Stimulated activated CD4-positive, alpha-beta T cell treated with anti-CD3 and anti-CD28 coated beads, TNF-alpha, amount 100 ng/mL, for 24 hours (primary cell): Measurements from ENCODE around the gene ZPBP.

ENCODE experiments used
- DNase-seq, 3 experiments: peaks; one replicate each; pipeline ENCODE4 v3.0.0-alpha.2; 2020; ENCODE audit warnings: low read depth in 3 of 3

ZPBP gene, protein sequence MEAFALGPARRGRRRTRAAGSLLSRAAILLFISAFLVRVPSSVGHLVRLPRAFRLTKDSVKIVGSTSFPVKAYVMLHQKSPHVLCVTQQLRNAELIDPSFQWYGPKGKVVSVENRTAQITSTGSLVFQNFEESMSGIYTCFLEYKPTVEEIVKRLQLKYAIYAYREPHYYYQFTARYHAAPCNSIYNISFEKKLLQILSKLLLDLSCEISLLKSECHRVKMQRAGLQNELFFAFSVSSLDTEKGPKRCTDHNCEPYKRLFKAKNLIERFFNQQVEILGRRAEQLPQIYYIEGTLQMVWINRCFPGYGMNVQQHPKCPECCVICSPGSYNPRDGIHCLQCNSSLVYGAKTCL

GRCh38 chr7:50092579-50093491 is at the start of gene ZPBP:
ZPBP (minus strand) TSS chr7:50093246; CDS start chr7:50093194, 52 bp downstream.
- peak; percentile 11 to 52 (median 32) for DNase-seq

GRCh38 chr7:50142425-50143017 is 49.5 kb upstream of the ZPBP start:
- DNase-seq, result no peak

- DNase-seq, result no peak
Measured at GRCh38 chr7:50141854-50142253, 48.8 kb upstream of the ZPBP start.

DNA sequence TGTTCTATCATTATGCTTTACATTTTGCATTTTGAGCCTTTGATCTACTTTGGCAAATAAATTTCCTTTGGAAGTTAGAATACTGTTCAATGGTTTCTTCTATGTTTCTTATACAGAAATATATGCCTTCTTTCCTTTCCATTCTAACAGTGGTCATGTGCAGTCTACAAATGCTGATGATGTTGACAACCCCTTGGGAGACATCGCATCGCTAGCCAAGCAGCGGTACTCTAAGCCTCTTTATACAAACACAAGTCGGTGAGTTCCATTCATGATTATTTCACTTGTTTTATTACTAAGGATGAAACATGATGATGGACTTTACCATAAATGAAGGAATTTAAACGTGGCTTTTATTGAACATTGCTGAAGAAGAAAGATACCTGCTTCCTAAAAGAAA is 48.1 kb upstream of the ZPBP start:
- DNase-seq, result no peak

DNA sequence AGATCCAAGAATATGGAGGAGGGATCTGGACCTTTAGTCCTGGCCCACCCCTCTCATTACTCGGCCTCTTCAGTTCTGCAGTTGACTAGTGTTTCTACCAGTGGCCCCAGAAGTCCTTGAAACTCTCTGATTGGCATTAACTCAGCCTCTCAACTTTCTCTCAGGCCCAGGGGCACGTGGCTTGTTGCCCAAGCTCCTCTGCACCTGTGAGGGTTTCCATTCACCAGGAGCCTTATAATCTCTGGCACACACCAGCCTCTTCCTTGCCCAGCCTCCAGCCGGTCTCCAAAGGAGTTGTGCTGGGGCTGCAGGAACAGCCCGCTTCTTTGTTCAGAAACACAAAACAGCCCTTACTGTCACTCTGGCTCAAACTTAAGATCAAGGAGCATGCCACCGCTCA is 47.6 kb upstream of the ZPBP start:
- no peak for DNase-seq

DNA sequence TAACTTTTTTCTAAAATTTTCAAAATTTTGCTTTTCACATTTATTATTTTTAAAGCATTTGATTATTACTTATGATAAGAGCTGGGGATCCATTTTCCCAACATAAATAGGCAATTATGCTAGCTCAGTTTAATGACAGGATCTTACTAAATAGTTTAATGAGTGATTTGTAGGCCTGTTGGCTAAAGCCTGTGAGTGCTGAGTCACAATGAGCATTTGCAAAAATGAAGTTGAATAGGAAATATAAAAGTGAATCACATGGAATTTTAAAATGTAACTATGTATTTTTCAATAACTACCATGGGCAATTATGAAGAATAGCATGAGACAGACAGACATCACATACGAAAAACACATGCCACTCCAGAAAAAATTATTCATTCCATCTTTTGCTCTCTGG is 45.1 kb upstream of the ZPBP start:
- DNase-seq, result no peak

GRCh38 chr7:50125766-50126165 is 32.7 kb upstream of the ZPBP start:
- no peak for DNase-seq

GRCh38 chr7:50121286-50121685 is 28.2 kb upstream of the ZPBP start:
- DNase-seq, result no peak

- DNase-seq, result peak in 2 of 3 experiments; percentile 6 to 27
Measured at GRCh38 chr7:50119815-50120637, 27.0 kb upstream of the ZPBP start.

DNA sequence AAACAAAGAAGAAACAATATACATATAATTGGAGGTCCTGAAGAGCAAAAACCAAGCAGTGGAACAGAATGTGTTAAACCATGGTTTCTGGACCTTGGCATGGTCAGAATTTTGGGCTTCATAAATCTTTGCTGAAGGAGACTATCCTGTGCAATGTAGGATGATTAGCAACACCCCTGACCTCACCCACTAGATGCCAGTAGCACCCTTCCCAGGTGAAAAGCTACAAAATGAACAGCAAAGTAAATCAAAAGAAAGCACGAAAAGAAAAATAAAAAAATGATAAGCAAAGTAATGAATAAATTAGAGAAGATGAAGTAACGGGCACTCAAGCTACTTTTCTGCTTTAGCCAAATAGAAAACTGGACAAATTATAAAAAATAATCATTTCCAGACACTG is 19.2 kb upstream of the ZPBP start:
- no peak for DNase-seq

DNA sequence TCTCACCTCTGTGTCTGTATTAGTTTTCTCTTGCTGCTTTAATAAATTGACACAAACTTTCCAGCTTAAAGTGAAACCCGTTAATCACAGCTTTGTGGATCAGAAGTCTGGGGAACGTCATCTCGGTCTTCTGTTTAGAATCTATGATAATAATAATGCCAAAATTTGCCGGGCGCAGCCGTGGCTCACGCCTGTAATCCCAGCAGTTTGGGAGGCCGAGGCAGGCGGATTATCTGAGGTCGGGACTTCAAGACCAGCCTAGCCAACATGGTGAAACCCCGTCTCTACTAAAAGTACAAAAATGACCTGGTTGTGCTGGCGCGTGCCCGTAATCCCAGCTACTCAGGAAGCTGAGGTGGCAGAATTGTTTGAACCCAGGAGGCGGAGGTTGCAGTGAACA is 8.8 kb upstream of the ZPBP start:
- no peak for DNase-seq

- no peak for DNase-seq
Measured at GRCh38 chr7:50095634-50096033, 2.6 kb upstream of the ZPBP start.

DNA sequence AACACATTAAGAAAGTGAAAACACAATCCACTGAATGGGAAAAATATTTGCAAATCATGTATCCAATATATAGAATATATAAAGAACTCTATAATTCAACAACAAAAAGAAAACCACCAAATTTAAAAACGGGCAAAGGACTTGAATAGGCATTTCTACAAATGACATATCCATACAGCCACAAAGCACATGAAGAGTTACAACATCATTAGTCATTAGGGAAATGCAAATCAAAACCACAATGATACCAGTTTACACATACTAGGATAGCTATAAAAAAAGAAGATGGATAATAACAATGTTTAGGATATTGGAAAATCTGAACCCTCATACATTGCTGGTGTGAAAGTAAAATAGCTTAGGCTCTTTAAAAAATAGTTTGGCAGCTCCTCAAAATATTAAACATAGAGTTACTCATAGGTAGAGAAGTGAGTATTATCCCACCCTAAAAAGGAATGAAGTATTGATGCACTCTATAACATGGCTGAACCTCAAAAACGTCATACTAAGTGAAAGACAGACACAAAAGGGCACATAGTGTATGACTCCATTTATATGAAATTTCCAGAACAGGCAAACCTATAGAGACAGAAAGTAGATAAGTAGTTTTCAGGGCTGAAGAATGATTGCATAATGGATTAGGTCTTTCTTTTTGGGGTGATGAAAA is 4.5 kb downstream of the ZPBP start:
- no peak for DNase-seq

DNA sequence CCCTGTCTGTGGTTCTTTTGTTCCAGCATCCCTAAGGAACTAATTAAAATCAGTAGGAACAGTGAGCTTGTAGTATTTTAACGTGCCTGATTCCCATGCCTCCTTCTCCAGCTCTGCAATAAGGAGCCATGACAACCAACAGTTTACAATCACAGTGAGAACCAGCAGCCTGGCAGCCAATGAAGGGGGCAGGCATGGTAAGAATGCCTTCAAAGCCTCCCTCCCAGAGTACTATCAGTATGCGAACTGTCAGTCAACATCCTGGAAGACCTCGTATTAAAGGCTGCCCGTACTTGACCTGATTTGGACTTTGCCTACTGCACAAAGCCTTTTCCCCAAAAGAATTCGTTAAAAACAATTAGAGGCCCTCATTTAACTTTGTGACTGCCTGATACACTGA is 7.7 kb downstream of the ZPBP start:
- DNase-seq, result no peak

GRCh38 chr7:50073093-50073492 is 20.0 kb downstream of the ZPBP start:
- DNase-seq, result no peak

GRCh38 chr7:50069613-50070012 is 23.4 kb downstream of the ZPBP start:
- DNase-seq, result no peak

DNA sequence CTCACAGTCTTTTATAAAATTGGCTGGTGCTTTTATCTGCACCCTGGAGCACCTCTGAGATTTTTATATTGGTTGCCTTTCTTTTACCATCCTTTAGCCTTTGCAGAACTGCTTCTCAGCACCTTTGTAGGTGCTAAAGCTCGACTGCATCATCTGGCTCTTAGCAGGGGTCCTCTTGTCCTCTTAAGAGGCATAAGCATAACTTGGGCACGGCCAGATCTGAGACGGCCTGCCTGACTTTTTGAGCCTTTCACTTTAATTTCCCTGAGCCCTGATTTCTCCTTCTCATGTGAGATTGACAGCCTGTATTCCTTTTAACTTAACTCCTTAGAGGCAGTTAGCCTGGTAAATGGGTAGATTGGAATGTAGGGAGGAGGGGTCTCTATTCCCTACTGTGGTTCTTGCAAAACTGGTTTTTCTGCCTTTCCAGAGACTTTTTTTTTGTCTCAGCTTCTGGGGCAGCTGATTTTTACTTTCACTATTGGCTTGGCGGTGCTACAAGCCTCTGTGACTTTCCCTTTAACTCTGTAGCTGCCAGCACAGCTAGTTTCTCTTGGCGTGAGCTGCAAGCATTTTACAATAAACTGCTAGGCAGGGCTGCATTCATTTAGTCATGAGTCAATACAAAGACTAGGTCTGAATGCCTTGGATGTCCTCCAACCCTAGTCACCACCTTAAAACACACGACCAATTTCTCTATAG is 24.0 kb downstream of the ZPBP start:
- no peak for DNase-seq

DNA sequence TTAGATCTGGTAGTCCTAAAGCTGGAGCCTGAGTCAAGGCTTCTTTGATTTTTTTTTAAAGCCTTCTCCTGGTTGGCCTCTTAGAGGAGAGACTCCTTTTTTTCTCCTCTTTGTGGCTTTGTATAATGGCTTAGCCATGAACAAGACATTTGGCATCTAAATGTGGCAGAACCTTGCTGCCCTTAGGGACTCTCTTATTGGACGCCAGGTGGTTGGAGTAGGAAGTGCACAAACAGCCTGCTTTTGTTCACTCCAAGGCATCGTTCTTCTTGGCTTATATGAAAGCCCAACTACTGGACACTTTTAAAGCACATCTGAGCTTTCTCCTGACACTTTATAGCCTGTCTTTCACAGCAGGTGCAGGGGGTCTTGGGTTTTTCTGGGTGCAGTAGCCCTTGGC is 25.0 kb downstream of the ZPBP start:
- no peak for DNase-seq

DNA sequence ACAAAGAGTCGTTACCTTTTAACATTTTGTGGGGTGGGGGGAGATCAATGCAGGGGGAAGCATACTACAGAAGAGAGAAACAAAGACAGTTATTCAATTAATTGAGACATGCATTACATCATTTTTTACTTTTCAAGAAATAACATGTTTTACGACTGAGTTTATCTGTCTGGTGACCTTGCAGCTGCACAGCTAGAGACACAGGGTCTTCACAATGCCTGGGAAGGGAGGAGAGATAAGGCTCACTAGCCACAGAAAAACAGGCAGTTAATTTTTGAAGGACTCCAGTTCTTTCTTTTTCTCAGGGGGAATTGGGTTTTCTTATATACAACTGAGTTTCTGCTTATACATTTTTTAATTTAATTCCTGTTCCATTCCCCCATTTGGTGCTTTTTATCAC is 30.1 kb downstream of the ZPBP start:
- DNase-seq, result no peak

DNA sequence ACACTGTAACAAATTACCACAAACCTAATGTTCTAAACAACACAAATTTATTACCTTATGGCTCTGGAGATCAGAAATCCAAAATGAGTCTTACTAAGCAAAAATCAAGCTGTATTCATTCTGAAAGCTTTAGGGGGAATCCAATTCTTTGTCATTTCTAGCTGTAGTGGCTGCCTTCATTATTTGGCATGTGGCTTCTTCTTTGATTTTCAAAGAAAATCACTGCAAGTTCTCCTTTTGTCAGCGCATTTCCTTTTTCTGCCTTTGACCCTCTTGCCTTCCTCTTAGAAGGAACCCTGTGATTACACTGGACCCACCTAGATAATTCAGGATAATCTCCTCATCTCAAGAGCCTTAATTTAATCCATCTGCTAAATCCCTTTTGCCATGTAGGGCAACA is 36.9 kb downstream of the ZPBP start:
- no peak for DNase-seq

DNA sequence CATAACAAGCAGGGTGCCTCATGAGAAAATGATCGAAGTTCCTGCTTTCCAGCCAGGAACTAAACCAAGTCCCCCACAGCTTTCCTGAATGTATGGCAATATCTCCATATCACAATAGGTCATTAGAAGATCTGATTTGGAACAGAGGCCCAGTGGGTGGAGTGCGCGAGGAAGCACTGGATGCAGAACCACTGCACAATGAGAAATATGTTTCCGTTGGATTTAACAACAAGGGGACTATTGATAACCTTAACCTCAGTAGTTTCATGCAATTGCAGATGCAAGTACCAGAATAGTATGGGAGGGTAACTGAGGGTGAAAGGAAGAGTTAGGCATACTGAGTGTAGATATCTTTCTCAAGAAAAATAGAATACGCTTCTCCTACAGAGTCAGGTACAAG is 45.3 kb downstream of the ZPBP start:
- no peak for DNase-seq
